SKM-1 treated with dmso at 0.1 percent for 144 hours (cell line): ENCODE measurements around the gene MRPS23.

Source experiments
- DNase-seq: peaks from one replicate; lab custom pipeline; 2025; ENCODE audit not compliant: unreplicated experiment; lab: John Stamatoyannopoulos, UW

The MRPS23 gene

DNA sequence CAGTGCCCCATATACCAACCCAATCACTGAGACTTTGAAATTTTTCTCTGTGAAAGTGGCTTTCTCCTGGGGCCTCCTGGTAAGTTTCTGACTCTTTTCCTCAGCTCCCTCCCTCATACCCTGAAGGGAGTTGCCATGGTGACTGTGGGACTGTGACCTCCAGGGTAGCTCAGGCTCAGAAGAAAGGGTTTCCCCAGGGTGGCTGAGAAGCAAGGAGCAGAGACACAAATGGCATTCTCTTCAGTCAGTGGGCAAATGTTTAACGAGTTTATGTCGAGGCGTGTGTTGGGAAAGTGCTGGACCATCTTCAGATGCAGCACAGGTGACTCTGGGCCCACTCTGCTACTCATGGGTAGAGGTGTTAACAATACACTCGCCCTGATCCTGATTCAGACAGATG, 46.8 kb downstream of the MRPS23 start:
- DNase-seq = no peak

GRCh38 chr17:57801044-57801711, 48.7 kb downstream of the MRPS23 start:
- DNase-seq = no peak

GRCh38 chr17:57794841-57795240, 55.0 kb downstream of the MRPS23 start:
- DNase-seq = no peak

- DNase-seq = no peak
Measured at GRCh38 chr17:57788725-57789124, 61.1 kb downstream of the MRPS23 start.

DNA sequence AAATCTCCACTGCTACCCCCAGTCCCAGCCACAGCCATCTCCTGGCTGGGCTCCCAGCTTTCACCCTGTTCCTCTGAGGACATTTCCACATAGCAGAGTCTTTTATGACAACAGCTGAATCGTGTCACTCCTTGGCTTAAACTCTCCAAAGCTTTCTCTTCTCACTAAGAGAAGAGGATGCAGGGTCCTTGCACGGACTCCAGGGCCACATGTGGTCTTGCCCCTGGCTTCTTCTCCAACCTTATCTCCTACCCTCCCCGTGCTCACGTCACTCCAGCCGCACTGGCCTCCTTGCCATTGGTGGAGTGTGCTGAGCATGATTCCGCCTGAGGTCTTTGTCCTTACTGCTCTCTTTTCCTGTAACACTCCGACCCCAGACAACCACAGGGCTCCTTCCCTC, 64.8 kb downstream of the MRPS23 start:
- DNase-seq = no peak
